WTC11 (cell line): ENCODE measurements around the gene LARGE1. TPM values are rescaled to one million over a fixed set of nuclear protein-coding genes. Genes with fewer than 3 reads are reported as not detected.

Source experiments
- ATAC-seq: fragments of 200-7000 bp; cut with Tn5 transposase; 2 replicates; pipeline ENCODE4 v1.10.0; 2021; ENCODE audit warnings: mild to moderate bottlenecking, moderate library complexity
- CTCF ChIA-PET: fragments of 300-600 bp; sonication (Branson Sonifier 250); formaldehyde crosslinking; loops from one replicate; lab custom pipeline; 2021; ENCODE audit warnings: antibody characterized with exemption; lab: Charles Lee
- POLR2A ChIA-PET: fragments of 350-600 bp; sonication (Branson Sonifier 250); formaldehyde crosslinking; loops from one replicate; lab custom pipeline; 2021; ENCODE audit warnings: antibody characterized with exemption; lab: Charles Lee
- DNase-seq: peaks from one replicate; pipeline ENCODE4 v3.0.0; 2021; ENCODE audit warnings: low spot score
- H3K27ac Mint-ChIP-seq: 2 replicates; pipeline ENCODE4 v1.8.0; 2021; ENCODE audit warnings: mixed read lengths
- H3K27me3 Mint-ChIP-seq: 2 replicates; pipeline ENCODE4 v1.8.0; 2021; ENCODE audit warnings: low read depth, mild to moderate bottlenecking, moderate library complexity, mixed read lengths
- H3K36me3 Mint-ChIP-seq: 2 replicates; pipeline ENCODE4 v1.8.0; 2021; ENCODE audit warnings: mixed read lengths
- H3K4me1 Mint-ChIP-seq: 2 replicates; pipeline ENCODE4 v1.8.0; 2022; ENCODE audit warnings: mixed read lengths
- H3K4me3 Mint-ChIP-seq: 2 replicates; pipeline ENCODE4 v1.8.0; 2021; ENCODE audit warnings: mild to moderate bottlenecking, moderate library complexity, mixed read lengths
- H3K9me3 Mint-ChIP-seq: 2 replicates; pipeline ENCODE4 v1.8.0; 2021; ENCODE audit warnings: mixed read lengths
- AFF4 ChIP-seq: sonication (generic); formaldehyde crosslinking; IDR thresholded peaks from 2 replicates; pipeline ENCODE4 v1.8.1; 2023; ENCODE audit warnings: mild to moderate bottlenecking, missing genetic modification reagents, borderline replicate concordance
- CBFB ChIP-seq: sonication (generic); formaldehyde crosslinking; IDR thresholded peaks from 2 replicates; pipeline ENCODE4 v1.8.1; 2022; ENCODE audit warnings: mild to moderate bottlenecking, low read depth, missing genetic modification reagents
- CDX4 ChIP-seq: fragments of 250-450 bp; sonication (Bioruptor Pico); IDR thresholded peaks from 2 replicates; pipeline ENCODE4 v1.9.0; 2021; ENCODE audit warnings: moderate library complexity, mild to moderate bottlenecking, inconsistent platforms, borderline replicate concordance
- IRF1 ChIP-seq: sonication (generic); formaldehyde crosslinking; IDR thresholded peaks from 2 replicates; pipeline ENCODE4 v1.8.0; 2023; ENCODE audit warnings: missing genetic modification reagents
- MAX ChIP-seq: sonication (generic); formaldehyde crosslinking; IDR thresholded peaks from 2 replicates; pipeline ENCODE4 v1.8.0; 2022; ENCODE audit warnings: mild to moderate bottlenecking, missing genetic modification reagents
- MLX ChIP-seq: sonication (generic); formaldehyde crosslinking; IDR thresholded peaks from 2 replicates; pipeline ENCODE4 v1.8.1; 2023; ENCODE audit warnings: mild to moderate bottlenecking, missing genetic modification reagents, moderate library complexity
- MXD4 ChIP-seq: fragments of 250-450 bp; sonication (Bioruptor Pico); IDR thresholded peaks from 2 replicates; pipeline ENCODE4 v1.8.0; 2021; ENCODE audit warnings: mild to moderate bottlenecking, moderate library complexity, borderline replicate concordance
- NFE2L1 ChIP-seq: sonication (generic); formaldehyde crosslinking; IDR thresholded peaks from 2 replicates; pipeline ENCODE4 v1.8.1; 2023; ENCODE audit warnings: missing genetic modification reagents
- SP1 ChIP-seq: sonication (generic); formaldehyde crosslinking; conservative IDR thresholded peaks from 2 replicates; pipeline ENCODE4 v1.8.1; 2022; ENCODE audit warnings: missing genetic modification reagents
- STAT6 ChIP-seq: sonication (generic); formaldehyde crosslinking; conservative IDR thresholded peaks from 2 replicates; pipeline ENCODE4 v1.8.1; 2023; ENCODE audit warnings: mild to moderate bottlenecking, low read depth, missing genetic modification reagents, moderate library complexity
- ZNF121 ChIP-seq: sonication (generic); formaldehyde crosslinking; IDR thresholded peaks from 2 replicates; pipeline ENCODE4 v1.8.0; 2023; ENCODE audit warnings: missing genetic modification reagents
- ZNF512 ChIP-seq: sonication (generic); formaldehyde crosslinking; IDR thresholded peaks from 2 replicates; pipeline ENCODE4 v1.8.1; 2022; ENCODE audit warnings: missing genetic modification reagents, borderline replicate concordance
- ZNF532 ChIP-seq: fragments of 250-450 bp; sonication (Bioruptor Pico); IDR thresholded peaks from 2 replicates; pipeline ENCODE4 v1.9.0; 2021; ENCODE audit warnings: mild to moderate bottlenecking, borderline replicate concordance
- total RNA-seq: library from RNA; stranded (reverse); gene quantifications from 3 replicates; pipeline ENCODE4 v1.2.3, GENCODE V29; 2021

LARGE1 gene
- total RNA-seq, 1 experiment from 2014 or later, result 72.6 TPM

- TF ChIP-seq ZNF532 (CRISPR knock-in tag), result no peak
- TF ChIP-seq ZNF512, result no peak
These were observed 50.3 kb downstream of the LARGE1 start (continued) for GRCh38 chr22:33869946-33870345.

- Mint-ChIP-seq H3K36me3 (no peaks in the 10 kb centered on the region), H3K4me3 (no peak overlapping the region), H3K27ac (no peak overlapping the region), H3K9me3 (peaks cover 7% of the 10 kb centered on the region), H3K4me1 (peaks cover 43% of the 10 kb centered on the region), H3K27me3 (no peaks in the 10 kb centered on the region)
- ChIA-PET POLR2A (no interaction called here), CTCF (no interaction called here)
- TF ChIP-seq CBFB (no peak), ZNF121 (CRISPR knock-in tag) (no peak), STAT6 (no peak), IRF1 (CRISPR knock-in tag) (no peak), SP1 (CRISPR knock-in tag) (no peak), AFF4 (CRISPR knock-in tag) (no peak), MLX (no peak), CDX4 (CRISPR knock-in tag) (no peak), NFE2L1 (CRISPR knock-in tag) (no peak), MXD4 (no peak), MAX (CRISPR knock-in tag) (no peak)
- DNase-seq (no peak), ATAC-seq (no peak)
These were observed 52.3 kb downstream of the LARGE1 start for GRCh38 chr22:33867971-33868370.
